Smooth muscle cell (in vitro differentiated cells): ENCODE data around the gene TPT1. TPM values are rescaled to one million over a fixed set of nuclear protein-coding genes. Genes with fewer than 3 reads are reported as not detected.
"Not testable (repeated sequence)": the region's sequence is repeated elsewhere in the genome, so short reads cannot be mapped to it uniquely, and the experiment has no call there.

Experiments
- DNase-seq: peaks from one replicate; lab custom pipeline; 2025; ENCODE audit not compliant: unreplicated experiment; lab: John Stamatoyannopoulos, UW
- H2AFZ ChIP-seq: fragments of 200-600 bp; sonication (generic); 2 replicates; pipeline ENCODE4 v1.6.0; 2016; ENCODE audit warnings: antibody characterized with exemption, low read depth, mild to moderate bottlenecking
- H3F3A ChIP-seq: fragments of 200-600 bp; sonication (generic); 2 replicates; pipeline ENCODE4 v1.6.0; 2017; ENCODE audit warnings: antibody characterized with exemption, low read depth
- H3K27ac ChIP-seq: fragments of 200-600 bp; sonication (generic); 2 replicates; pipeline ENCODE4 v1.5.1; 2016; ENCODE audit warnings: low read depth, mild to moderate bottlenecking
- H3K27me3 ChIP-seq: fragments of 200-600 bp; sonication (generic); 2 replicates; pipeline ENCODE4 v1.6.1; 2016; ENCODE audit warnings: low read depth, mild to moderate bottlenecking
- H3K36me3 ChIP-seq: fragments of 200-600 bp; sonication (generic); 2 replicates; pipeline ENCODE4 v1.5.1; 2016; ENCODE audit warnings: low read depth
- H3K4me1 ChIP-seq: fragments of 200-600 bp; sonication (generic); 2 replicates; pipeline ENCODE4 v1.5.1; 2016; ENCODE audit warnings: low read depth
- H3K4me2 ChIP-seq: fragments of 200-600 bp; sonication (generic); 2 replicates; pipeline ENCODE4 v1.6.0; 2016; ENCODE audit warnings: mild to moderate bottlenecking
- H3K4me3 ChIP-seq: fragments of 200-600 bp; sonication (generic); 2 replicates; pipeline ENCODE4 v1.5.1; 2016; ENCODE audit warnings: mild to moderate bottlenecking
- H3K79me2 ChIP-seq: fragments of 200-600 bp; sonication (generic); 2 replicates; pipeline ENCODE4 v1.6.0; 2016; ENCODE audit warnings: low read depth, mild to moderate bottlenecking
- H3K9ac ChIP-seq: fragments of 200-600 bp; sonication (generic); 2 replicates; pipeline ENCODE4 v1.6.0; 2016; ENCODE audit warnings: low read depth
- H3K9me3 ChIP-seq: fragments of 200-600 bp; sonication (generic); replicated peaks from 2 replicates; pipeline ENCODE4 v1.5.1; 2016; ENCODE audit warnings: low read depth
- H4K20me1 ChIP-seq: fragments of 200-600 bp; sonication (generic); 2 replicates; pipeline ENCODE4 v1.6.0; 2016; ENCODE audit warnings: low read depth
- CTCF ChIP-seq: fragments of 200-600 bp; sonication (generic); IDR thresholded peaks from 2 replicates; pipeline ENCODE4 v1.5.1; 2017; ENCODE audit warnings: borderline replicate concordance, mild to moderate bottlenecking, antibody characterized with exemption; ENCODE audit not compliant: insufficient read depth, poor library complexity, severe bottlenecking
- WGBS: methylation state at CpG from one replicate; pipeline ENCODE4 v1.1.7; 2016; ENCODE audit warnings: low lambda C conversion rate; 5-methylcytosine and 5-hydroxymethylcytosine counted together
- polyA plus RNA-seq: library from polyadenylated mRNA; unstranded; fragments of >200 nt; fragmentation: Nextera tagmentation; extraction: Ambion mirVana; gene quantifications from 2 replicates; pipeline ENCODE4 v1.2.1, GENCODE V29; 2016
- total RNA-seq: library from RNA; depleted of rRNA; stranded (reverse); fragments of >200 nt; gene quantifications from 2 replicates; pipeline ENCODE4 v1.2.3, GENCODE V29; 2014

Gene TPT1
- total RNA-seq (3,918 and 4,267 TPM in 2 replicates), polyA plus RNA-seq (1,031 and 1,102 TPM in 2 replicates)

DNA sequence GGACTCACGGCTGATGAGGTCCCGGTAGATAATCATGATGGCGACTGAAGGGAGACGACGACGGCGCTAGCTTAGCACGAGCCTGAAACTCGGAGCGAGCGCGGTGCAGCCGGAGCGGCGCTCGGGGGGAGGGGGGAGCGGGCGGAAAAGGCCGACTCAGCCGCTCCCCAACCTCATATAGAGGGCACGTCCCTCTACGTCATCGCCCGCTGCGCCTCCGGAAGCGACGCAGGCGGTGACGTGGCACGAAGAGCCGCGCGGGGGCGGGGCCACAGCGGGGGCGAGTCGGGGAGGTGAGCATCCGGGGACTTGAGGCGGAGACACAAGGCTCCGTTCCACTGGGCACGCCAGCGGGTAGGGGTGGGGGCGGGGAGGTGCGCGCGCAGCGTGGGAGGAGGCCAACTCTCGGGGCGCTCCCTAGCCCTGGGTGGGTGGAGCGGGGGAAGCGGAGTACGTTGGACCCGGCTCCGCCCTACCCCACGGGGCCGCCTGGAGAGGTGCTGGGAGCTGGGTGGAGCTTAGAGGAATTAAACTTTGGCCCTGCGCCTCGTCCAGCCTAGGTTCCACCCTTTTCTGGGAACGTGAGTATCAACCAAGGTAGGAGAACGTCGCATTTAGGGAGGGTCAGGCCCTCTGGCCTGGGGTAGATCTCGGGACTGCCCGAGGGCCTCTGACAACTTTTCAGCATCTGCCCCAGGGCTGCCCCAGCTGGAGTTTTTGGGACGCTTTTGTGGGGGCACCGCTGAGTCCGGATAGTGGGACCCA lies at the start of gene TPT1:
TSS of gene TPT1 (minus strand) at position 150 of the 765 bp plus-strand sequence. CDS start at position 36, 114 bp downstream.
- Histone ChIP-seq H3K27ac (peak within 1 kb of the TSS; percentile 99), H3K4me3 (peak within 1 kb of the TSS; percentile 95), H3K4me2 (peak within 1 kb of the TSS; percentile 98), H4K20me1 (peaks cover 47% of the 10 kb centered on the region), H3K27me3 (no peaks in the 10 kb centered on the region), H3K36me3 (peaks cover 35% of the 10 kb centered on the region), H3K9me3 (no peaks in the 10 kb centered on the region), H3K79me2 (peaks cover 77% of the 10 kb centered on the region), H3F3A (peaks cover 37% of the 10 kb centered on the region), H2AFZ (peak within 1 kb of the TSS; percentile 89), H3K9ac (peak within 1 kb of the TSS; percentile 100), H3K4me1 (peaks cover 28% of the 10 kb centered on the region)
- TF ChIP-seq CTCF: no peak
- DNase-seq: peak; percentile 100
- 0% methylated on average over 40 of the region's 67 CpGs for WGBS

- H3K4me3 ChIP-seq, H3F3A ChIP-seq, H3K36me3 ChIP-seq, H3K27me3 ChIP-seq, H3K9me3 ChIP-seq, H4K20me1 ChIP-seq, H3K9ac ChIP-seq, H2AFZ ChIP-seq, H3K27ac ChIP-seq, H3K4me2 ChIP-seq, H3K79me2 ChIP-seq, DNase-seq, H3K4me1 ChIP-seq: not testable (repeated sequence)
- WGBS: 75% methylated on average over 9 of the region's 9 CpGs
These were observed 49.4 kb upstream of the TPT1 start for GRCh38 chr13:45390348-45390747.

GRCh38 chr13:45388664-45389063 lies 47.7 kb upstream of the TPT1 start:
- H4K20me1 ChIP-seq: no peaks in the 10 kb centered on the region
- no peaks in the 10 kb centered on the region for H3K79me2 ChIP-seq
- no peak overlapping the region for H2AFZ ChIP-seq
- H3K36me3 ChIP-seq: no peaks in the 10 kb centered on the region
- H3K9me3 ChIP-seq: no peaks in the 10 kb centered on the region
- 99% methylated on average over 4 of the region's 4 CpGs for WGBS
- no peaks in the 10 kb centered on the region for H3F3A ChIP-seq
- H3K4me3 ChIP-seq: no peak overlapping the region
- H3K27me3 ChIP-seq: no peaks in the 10 kb centered on the region
- no peak for TF ChIP-seq CTCF
- H3K27ac ChIP-seq: no peak overlapping the region
- peaks cover under 1% of the 10 kb centered on the region for H3K4me1 ChIP-seq
- no peak overlapping the region for H3K4me2 ChIP-seq
- DNase-seq: no peak
- H3K9ac ChIP-seq: no peak overlapping the region

- H3K27me3 ChIP-seq, DNase-seq: not testable (repeated sequence)
These were observed 46.1 kb upstream of the TPT1 start for GRCh38 chr13:45386892-45387575.

More at GRCh38 chr13:45386892-45387575, 46.1 kb upstream of the TPT1 start:
- not testable (repeated sequence) for H4K20me1 ChIP-seq, H3K36me3 ChIP-seq, H3K9me3 ChIP-seq, H3K27ac ChIP-seq, H3K79me2 ChIP-seq, H2AFZ ChIP-seq, H3K9ac ChIP-seq, H3F3A ChIP-seq, H3K4me2 ChIP-seq, H3K4me1 ChIP-seq, H3K4me3 ChIP-seq
- WGBS: 95% methylated on average over 17 of the region's 17 CpGs
